Parathyroid adenoma (tissue), 2 donors: ENCODE measurements around the gene EFCC1.

ENCODE experiments used
- H2AFZ ChIP-seq: fragments of 300-600 bp; sonication (generic); one replicate; pipeline ENCODE4 v1.7.0; 2017; ENCODE audit warnings: antibody characterized with exemption, mild to moderate bottlenecking
- H3K27ac ChIP-seq: fragments of 300-600 bp; sonication (generic); one replicate; pipeline ENCODE4 v1.7.0; 2017
- H3K27me3 ChIP-seq: fragments of 300-600 bp; sonication (generic); one replicate; pipeline ENCODE4 v1.7.0; 2017; ENCODE audit warnings: low read length; ENCODE audit not compliant: control insufficient read depth, insufficient read depth
- H3K36me3 ChIP-seq: fragments of 300-600 bp; sonication (generic); one replicate; pipeline ENCODE4 v1.7.0; 2017; ENCODE audit warnings: low read length; ENCODE audit not compliant: control insufficient read depth, insufficient read depth
- H3K4me1 ChIP-seq: fragments of 300-600 bp; sonication (generic); one replicate; pipeline ENCODE4 v1.7.0; 2017; ENCODE audit warnings: control low read depth
- H3K4me2 ChIP-seq: fragments of 300-600 bp; sonication (generic); one replicate; pipeline ENCODE4 v1.7.0; 2017; ENCODE audit warnings: low read length
- H3K4me3 ChIP-seq: fragments of 300-600 bp; sonication (generic); one replicate; pipeline ENCODE4 v1.7.0; 2017; ENCODE audit warnings: low read depth, low read length
- H3K79me2 ChIP-seq: fragments of 300-600 bp; sonication (generic); one replicate; pipeline ENCODE4 v1.7.0; 2017; ENCODE audit warnings: control low read depth
- H3K9ac ChIP-seq: fragments of 300-600 bp; sonication (generic); one replicate; pipeline ENCODE4 v1.7.0; 2017; ENCODE audit warnings: mild to moderate bottlenecking
- H3K9me3 ChIP-seq: fragments of 300-600 bp; sonication (generic); one replicate; pipeline ENCODE4 v1.7.0; 2017; ENCODE audit warnings: low read length; ENCODE audit not compliant: control insufficient read depth
- CTCF ChIP-seq: fragments of 300-600 bp; sonication (generic); IDR thresholded peaks from one replicate; pipeline ENCODE4 v1.7.0; 2017; ENCODE audit warnings: antibody characterized with exemption, mild to moderate bottlenecking
- donor health status: primary hyperparathyroidism.

Gene EFCC1

GRCh38 chr3:128973988-128974564 lies 27.0 kb upstream of the EFCC1 start:
- no peak overlapping the region for H2AFZ ChIP-seq
- no peak overlapping the region for H3K27ac ChIP-seq
- TF ChIP-seq CTCF = no peak
- H3K9ac ChIP-seq = no peak overlapping the region
- H3K36me3 ChIP-seq = no peaks in the 10 kb centered on the region
- H3K27me3 ChIP-seq = no peaks in the 10 kb centered on the region
- no peak overlapping the region for H3K4me3 ChIP-seq
- no peaks in the 10 kb centered on the region for H3K4me1 ChIP-seq
- no peaks in the 10 kb centered on the region for H3K9me3 ChIP-seq
- no peak overlapping the region for H3K4me2 ChIP-seq
- no peaks in the 10 kb centered on the region for H3K79me2 ChIP-seq

GRCh38 chr3:128975276-128975675 lies 25.8 kb upstream of the EFCC1 start:
- TF ChIP-seq CTCF = no peak
- Histone ChIP-seq H3K36me3 (no peaks in the 10 kb centered on the region), H3K4me2 (no peak overlapping the region), H2AFZ (no peak overlapping the region), H3K9ac (no peak overlapping the region), H3K9me3 (no peaks in the 10 kb centered on the region), H3K27me3 (no peaks in the 10 kb centered on the region), H3K4me3 (no peak overlapping the region), H3K27ac (no peak overlapping the region), H3K79me2 (no peaks in the 10 kb centered on the region), H3K4me1 (no peaks in the 10 kb centered on the region)

GRCh38 chr3:128983293-128984069 lies 17.6 kb upstream of the EFCC1 start:
- H3K27me3 ChIP-seq = no peaks in the 10 kb centered on the region
- no peak overlapping the region for H3K27ac ChIP-seq
- H3K4me1 ChIP-seq = no peaks in the 10 kb centered on the region
- no peak for TF ChIP-seq CTCF
- H3K4me2 ChIP-seq = no peak overlapping the region
- H3K79me2 ChIP-seq = no peaks in the 10 kb centered on the region
- no peak overlapping the region for H3K9ac ChIP-seq
- H3K36me3 ChIP-seq = no peaks in the 10 kb centered on the region
- H2AFZ ChIP-seq = no peak overlapping the region
- no peak overlapping the region for H3K4me3 ChIP-seq
- no peaks in the 10 kb centered on the region for H3K9me3 ChIP-seq

- Histone ChIP-seq H3K4me1 (no peaks in the 10 kb centered on the region), H3K27me3 (no peaks in the 10 kb centered on the region), H3K79me2 (no peaks in the 10 kb centered on the region), H3K27ac (no peak overlapping the region), H3K9ac (no peak overlapping the region), H3K9me3 (no peaks in the 10 kb centered on the region), H3K4me3 (no peak overlapping the region), H3K4me2 (no peak overlapping the region), H2AFZ (no peak overlapping the region), H3K36me3 (no peaks in the 10 kb centered on the region)
- TF ChIP-seq CTCF = no peak
These were observed 16.5 kb upstream of the EFCC1 start for GRCh38 chr3:128984596-128984995.
